HG03066 (cell line): ENCODE measurements around the gene DHRS12.
A peak's percentile ranks its signal among the peaks of the same experiment; 100 is the strongest.

Source experiments
- ATAC-seq: cut with Tn5 transposase; IDR thresholded peaks from one replicate; pipeline ENCODE4 v1.9.1; 2021; ENCODE audit warnings: low read depth; ENCODE audit not compliant: unreplicated experiment

DHRS12 gene

DNA sequence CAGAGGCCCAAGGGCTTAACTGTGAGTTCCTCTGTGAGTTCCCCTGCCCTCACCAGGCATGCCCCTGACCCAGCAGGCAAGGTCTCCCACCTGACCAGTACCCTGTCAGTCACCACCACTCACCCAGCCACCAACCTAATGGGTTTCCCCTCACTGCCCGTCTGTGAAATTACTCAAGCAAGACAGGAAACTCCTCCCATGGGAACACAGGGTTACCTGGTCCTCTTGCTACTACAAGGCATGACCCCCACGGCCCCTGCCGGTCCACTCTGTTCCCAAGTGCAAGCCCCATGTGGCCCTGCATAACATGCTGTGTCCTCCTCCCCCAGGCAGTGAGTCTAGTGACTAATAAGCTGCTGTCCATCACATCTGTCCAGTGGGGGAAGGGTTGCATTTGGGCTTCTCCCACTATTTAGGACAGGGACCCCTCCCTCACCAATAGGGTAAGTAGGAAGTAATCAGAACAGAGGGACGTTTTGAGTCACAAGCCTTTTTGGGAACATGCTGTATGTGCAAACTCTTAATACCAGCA lies 8.0 kb upstream of the DHRS12 start:
- ATAC-seq = no peak

DNA sequence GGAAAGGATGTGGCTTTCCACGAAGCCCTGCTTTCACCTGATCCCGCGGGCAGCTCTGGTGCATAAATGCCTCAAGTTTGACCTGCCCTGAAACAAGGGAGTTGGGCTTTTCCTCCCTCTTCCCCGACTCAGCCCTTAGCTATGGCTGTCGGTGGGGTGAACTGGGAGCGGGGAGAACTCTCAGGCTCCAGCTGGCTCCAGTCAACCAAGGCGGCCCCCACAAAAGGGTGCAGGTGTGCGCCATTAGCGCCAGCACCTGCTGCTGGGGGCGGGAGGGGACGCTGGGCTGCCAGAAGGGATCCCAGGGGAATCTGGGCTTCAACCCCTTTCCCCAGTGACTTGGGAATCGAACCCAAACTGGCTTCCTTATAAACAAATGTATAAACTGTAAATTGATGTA lies 7.1 kb upstream of the DHRS12 start:
- ATAC-seq = no peak

DNA sequence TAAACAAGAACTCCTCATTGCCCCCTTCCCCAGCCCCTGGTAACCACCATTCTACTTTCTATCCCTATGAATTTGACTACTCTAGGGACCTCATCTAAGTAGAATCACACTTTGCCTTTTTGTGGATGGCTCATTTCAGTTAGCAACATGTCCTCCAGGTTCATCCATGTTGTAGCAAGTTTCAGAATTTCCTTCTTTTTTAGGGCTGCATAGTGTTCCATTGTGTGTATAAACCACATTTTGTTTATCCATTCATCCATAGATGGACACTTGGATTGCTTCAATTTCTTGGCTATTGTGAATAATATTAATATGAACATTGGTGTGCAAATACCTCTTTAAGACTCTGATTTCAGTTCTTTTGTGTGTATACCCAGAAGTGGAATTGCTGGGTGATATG lies 4.8 kb upstream of the DHRS12 start:
- no peak for ATAC-seq

DNA sequence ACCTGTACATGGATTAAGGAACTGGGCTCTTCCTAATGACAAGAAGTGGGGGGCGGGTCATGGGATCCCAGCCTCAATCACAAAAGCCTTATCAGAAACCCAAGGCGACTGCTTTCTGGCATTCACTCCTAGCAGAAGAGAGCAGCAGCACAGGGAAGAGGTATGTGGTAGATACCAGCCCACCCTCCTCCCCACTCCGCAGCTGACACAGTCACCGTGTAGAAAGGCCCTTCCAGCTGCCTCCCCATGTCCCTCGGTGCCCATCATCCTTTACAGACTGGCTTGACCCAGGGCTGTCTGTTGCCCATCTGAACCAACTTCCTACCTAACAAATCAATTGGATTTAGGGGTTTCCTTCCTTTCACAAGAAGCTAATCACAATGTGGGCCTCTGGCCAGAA lies 3.1 kb upstream of the DHRS12 start:
- no peak for ATAC-seq

DNA sequence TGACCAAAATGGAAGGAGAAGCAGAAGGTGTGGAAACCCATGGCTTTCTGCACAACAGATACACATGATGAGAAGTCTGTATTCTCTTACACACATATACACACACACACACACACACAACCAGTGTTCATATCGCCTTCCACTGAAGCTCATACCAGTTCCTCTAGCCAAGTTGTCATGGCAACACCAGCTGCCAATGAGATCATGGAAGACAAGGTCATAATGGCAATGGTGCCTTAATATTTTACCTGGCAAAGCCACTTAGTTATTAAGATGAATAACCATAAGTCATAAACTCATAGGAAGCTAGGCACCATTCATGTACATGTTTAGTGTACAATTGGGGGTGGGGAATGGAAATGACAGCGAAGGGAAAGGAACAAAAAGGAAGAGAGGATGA lies 2.6 kb upstream of the DHRS12 start:
- no peak for ATAC-seq

DNA sequence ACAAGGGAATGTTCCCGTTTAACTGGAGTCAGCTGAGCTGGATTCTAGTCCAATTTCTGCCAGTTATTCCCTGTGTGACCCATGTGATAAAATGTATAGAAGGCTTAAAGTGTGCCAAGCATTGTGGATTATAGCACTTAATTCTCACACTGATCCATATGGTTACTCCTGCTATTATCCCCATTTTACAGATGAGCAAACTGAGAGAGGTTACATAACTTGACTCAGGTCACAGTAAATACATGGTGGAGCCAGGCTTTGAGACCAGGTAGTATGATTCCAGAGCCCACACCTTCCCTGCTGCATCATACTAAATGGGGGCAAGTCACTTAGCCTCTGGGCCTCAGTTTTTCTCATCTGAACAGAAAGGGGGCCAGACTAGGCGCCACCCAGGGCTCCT lies 2.0 kb upstream of the DHRS12 start:
- no peak for ATAC-seq

DNA sequence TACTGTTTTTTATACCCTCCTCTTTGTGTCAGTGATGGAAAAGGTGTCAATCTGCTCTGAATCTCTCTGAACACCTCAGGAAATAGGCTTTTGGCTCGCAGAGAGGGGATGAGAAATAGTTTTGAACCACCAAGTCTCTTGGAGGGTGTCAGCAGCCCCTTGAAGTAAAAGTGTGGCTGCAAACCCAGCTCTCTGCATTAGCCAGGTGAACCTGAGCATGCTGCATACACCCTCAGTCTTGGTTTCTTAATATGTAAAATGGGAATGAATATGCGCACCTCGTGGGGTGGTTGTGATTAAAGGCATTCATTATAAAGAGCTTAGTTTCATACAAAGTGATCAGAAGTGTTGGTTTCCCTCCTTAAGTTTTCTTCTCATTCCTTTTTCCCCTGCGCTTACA lies 1.4 kb upstream of the DHRS12 start:
- no peak for ATAC-seq

DNA sequence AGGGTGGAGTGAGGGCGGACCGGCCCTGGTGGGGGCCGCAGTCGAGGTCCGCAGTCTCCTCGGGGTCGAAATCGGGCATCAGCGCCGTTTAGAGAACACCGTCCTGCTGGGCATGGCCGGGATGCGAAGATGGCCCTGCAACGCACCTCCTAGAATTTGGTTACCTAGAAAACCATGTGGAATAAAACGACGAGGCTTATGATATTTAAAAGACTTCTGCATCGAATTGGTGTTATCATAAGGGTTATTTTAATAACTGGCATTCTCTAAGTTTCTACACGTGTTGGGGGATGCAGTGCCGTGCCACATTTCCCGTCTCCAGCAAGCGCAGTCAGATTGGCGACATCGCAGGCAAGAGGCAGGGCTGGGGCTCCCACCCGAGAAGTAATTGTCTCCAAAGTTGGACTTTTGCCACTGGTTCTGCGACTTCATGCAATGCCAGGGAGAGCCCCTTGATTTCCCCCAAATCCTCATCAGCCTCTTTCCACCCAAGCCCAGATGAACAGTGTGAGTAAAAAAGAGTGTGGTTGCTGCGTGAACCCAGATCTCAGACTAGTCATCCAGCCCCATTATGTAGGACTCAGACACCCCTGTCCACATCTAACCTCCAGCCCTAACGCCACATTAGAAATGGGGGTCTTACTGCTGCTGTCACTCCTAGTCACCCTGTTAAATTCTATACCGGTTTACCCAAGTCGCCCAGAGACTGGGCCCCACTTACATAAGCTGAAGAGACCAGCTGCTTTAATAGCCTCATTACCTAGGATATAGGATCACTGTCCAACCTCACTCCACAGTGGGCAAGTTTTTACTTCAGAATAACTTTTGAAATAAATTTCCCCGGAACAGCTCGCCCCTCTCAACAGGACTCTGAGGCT lies 571 bp upstream of the DHRS12 start:
- ATAC-seq = no peak

DNA sequence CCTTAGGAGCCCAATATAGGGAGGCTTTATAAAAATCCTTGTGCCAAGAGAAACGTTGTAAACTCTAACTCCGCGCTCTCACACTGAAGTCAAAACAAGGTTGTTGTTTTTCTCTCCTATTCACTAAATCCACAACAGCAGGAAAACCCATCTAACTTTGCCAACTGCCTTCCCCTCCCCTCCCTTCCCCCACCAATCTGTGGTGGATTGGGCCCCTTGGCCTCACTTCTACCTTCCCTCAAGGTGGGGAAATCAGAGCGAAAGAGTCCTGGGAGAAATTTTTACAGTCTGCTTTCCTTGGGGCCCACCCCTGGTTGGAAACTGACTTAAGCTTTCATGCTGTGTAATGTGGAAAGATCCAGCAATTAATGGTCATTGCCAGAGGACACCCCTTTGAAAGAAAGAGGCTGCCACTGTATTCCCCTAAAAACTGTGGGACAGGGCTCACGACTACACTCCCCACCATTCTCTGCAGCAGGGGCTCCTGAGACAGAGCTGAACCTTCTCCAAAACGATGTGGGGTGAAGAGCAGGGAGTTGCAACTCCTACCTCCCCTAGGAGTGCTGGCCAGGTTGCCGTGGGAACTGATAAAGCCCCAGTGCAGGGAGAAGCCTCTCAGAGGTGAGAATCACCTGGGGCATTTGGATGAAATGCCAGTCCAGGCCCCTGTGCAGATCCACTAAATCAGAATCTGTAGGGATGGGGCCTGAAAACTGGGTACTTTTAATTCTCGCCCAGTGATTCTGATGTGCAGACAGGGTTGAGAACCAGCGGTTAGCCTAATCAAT lies 1.1 kb downstream of the DHRS12 start:
- ATAC-seq = no peak

DNA sequence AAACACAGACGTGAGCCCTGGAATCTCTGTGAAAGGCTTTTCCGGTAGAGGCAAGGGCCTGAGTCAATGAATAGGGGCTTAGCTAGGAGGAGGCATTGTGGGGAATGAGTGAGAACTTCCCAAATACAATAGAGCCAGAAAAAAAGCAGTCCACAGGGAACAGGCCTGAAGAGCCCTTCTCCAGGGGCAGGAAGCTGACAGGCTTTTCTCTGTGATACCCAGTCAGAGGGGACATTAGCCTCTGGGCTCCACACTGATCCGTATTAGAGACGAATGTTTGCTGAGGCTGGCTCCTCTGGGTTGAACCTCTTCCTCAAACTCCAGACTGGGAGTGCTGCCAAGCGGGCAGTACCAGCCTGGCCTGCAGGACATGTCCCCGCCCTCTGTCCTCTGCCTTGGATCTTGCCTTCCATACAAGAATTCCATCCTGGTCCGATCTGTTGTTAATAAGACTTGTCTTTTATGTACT lies 2.3 kb downstream of the DHRS12 start:
- no peak for ATAC-seq

DNA sequence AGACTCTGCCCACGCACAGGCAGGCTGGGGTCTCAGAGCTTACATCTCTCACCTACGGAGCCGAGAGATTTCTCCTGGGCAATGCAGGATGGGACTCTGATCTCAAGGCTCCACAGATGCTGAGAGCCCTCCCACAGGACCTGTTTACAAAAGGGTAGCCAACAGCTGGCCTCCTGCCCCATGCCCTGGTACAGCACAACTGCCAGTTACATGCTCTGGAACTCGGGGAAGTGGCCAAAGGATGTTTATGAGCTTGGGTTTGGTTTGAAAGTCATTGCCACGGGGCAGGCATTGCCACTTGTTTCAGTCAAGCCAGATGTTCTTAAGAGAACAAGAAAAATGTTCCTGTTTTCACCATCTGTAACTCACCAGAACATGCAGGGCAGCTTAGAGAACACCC lies 3.5 kb downstream of the DHRS12 start:
- no peak for ATAC-seq

DNA sequence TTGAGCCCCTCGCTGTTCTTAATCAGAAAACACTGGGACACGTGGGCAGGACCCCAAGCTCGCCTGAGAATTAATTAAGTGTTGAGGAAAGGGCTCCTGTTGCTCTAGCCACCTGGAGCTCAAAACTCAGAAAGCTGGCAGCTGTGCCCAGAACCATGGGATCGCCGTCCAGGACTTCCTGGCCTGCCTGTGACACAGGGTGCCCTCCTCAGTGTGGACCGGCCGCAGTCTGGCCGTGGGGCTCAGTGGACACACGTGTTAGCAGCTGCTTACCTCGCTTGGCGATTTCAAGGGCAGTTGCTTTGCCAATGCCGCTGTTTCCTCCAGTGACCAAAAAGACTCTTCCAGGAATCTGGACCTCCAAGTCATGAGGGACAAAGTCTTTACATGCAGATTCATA lies 4.7 kb downstream of the DHRS12 start:
- ATAC-seq = no peak

DNA sequence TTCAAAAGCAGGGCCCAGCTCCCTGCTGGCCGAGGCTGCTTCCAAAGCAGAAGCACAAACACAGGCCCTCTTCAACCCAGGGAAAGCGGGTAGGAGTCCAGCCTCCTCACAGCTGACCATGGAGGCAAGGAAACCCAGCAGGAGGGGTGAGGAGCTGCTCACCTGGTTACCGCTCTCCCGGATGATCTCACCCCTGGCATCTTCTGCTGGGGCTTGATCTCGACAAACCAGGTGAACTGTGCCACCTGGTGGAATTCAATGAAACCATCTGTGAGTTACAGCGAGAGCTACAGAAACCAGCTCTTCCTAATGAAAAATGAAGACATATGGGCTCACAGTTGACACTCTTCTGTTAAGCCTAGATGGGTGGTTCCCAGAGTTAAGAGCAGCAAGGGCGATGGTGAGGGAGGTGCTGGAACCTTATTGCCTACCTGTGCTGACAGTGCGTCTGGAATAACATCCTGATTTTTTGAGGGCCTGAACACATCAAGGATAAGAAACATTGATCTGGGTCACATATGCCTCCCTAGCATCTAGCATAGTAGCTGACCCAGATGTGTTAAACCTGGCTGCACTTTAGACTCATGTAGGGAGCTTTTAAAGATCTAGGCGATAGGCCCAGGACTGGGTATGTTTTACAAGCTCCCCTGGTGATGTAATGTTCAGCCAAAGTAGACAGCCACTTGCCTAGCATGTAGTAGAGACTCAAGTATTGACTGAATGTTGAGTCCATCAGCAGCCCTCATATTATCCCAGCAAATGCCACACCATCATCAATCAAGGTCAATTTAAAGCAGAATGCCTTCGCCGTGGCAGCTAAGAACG lies 6.1 kb downstream of the DHRS12 start:
- ATAC-seq = peak; percentile 43

DNA sequence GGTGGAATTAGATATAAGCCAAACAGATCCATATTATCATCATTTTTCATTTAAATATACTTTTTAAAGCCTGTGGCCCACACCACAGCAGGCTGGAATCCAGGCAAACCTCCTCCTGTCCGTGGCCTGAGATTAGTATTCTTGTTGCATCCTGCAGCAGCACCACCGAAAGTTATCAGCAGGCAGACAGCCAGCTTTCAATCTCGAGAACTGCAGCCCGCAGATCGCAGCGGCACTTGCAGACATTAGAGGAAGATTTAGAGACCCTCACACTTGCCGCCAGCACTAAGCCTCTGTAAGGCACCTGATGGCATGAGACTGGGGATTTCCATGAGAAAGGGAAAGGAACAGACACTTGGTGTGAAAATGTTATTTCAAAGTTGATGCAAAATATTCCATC lies 7.4 kb downstream of the DHRS12 start:
- ATAC-seq = no peak

DNA sequence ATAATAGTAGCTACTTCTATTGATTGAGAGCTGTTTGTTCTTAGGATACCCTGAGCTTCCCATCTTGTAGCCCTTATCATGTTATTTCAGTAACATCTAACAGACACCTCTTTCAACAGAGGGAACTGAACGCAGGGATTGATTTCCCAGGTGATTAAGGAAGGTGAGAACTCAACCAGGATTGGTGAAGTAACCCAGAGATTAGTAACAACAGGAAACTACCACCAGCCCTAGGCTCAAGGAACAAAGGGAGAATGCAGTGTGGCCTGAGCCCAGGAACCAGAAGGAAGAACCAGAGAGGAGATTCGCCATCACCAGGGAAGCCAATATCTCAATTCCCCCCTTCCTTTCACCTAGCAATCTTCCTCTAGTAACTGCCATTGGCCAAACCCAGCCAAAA lies 8.5 kb downstream of the DHRS12 start:
- no peak for ATAC-seq

DNA sequence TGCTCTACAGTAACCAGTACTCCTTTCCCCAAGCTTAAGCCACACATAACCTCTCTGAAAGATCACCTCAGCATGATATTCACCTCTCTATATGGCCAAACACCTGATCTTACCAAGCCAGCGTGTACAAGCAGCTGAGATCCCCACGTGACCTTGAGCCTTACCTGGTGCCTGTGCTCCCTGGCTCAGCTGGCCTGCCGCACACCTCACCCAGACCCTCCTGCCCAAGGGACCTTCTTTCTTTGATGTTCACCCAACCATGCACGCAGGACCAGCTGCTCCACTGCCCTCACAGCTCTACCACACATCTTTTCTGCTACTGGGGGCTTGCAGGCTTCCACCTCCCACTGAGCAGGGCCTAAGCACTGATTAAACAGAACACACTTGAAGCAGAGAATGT lies 9.0 kb downstream of the DHRS12 start:
- ATAC-seq = no peak

DNA sequence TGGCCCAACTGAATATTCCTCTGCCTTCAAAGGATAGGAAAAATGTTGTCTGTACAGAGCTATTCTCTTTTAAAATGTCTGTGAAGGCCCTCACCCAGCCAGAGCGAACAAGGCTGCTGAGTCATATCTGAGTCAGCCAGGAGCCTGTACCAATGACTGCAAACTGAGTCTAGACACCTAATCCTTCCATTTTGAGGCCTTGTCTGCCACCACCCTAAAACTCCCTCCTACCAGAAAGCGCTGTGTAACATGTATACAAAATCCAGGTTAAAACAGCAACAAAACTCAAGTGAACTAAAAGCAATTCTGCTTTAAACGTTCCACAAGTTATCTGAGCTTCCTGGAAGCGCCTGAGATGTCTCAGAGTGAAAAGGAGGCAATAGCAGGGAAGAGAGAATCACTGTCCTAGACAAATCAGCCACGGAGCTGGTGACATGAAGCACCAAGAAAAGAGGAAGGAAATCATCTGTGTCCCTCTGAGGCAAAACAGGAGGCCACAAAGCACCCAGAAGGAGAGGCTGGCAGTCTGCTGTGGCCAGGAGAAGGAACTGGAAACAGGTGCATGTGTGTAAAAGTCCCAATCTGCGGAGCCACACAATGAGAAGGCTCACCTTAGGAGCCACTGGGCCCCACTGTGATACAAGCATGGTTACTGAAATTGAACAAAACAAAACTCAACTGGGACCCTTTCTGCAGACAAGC lies 10.2 kb downstream of the DHRS12 start:
- ATAC-seq = peak; percentile 52

DNA sequence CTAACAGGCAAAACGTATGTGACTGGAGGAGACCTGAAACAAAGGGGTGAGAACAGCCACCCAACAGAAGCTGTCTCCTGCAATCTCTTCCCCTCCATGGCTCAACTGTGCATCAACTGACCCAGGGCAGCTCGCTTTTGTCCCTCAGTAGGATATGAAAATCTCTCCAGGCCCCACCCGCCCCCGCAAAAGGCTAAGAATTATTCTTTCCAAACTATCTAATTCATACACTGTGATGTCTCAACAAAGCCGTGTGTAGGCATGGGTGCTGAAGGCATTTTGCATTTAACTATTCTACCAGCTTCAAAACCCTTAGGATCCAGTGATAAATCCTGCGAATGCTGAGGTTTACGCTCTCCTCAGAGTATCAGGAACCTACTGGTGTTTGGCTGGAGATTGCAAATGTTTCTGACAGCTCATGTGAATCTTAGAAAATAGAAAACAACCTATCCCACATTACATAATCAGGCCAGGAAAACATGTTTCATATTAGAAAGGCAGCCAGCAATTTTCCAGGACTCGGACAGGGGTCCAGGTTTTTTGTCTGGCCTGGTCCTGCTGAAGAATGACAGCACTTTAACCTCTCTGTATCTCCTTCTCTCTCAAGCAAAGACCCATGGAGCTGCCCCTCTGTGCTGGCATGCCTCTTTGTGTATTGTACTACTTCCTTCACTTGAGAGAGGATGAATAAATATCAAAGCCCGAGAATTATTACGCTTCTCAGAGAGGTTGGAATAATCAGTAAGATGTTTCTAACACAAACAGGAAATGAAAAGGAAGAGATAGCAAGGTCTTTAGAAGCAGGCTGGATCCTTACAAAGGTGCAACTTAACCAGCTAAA lies 17.3 kb downstream of the DHRS12 start:
- no peak for ATAC-seq

DNA sequence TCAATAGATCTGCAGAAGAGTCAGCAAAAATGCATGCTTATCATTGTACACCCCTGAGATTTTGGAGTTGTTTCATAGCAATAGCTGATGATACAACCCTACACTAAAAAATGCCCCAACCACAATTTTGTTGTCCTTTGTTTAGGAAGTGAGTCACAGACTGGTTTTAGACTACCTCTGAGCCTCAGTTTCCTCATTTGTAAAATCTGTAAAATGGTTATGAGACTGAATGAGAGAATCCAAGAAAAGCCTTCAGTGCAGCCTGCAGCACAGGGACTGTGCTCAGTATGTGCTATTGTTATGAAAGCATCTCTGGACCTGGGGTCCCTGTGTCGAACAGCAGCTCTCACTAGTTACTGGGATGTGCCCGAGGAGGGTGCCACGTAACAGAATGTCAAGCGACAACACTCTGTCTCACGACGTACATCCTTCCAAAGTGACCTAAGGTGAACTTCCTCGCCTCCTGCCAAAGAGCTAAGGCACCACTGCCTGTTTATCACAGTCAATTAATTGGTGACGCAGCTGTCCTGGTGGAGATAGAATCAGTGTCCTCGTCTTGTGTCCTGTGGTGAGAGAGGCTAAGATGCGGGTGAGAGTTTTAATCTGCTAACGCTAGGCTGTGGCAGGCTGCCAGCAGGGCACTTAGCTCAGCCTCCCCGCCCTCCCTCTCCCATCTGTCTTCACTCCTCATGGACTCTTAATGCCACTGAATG lies 18.1 kb downstream of the DHRS12 start:
- ATAC-seq = no peak
